HG02943 (cell line): ENCODE measurements around the gene EPS15.
"Not testable (repeated sequence)": the region's sequence is repeated elsewhere in the genome, so short reads cannot be mapped to it uniquely, and the experiment has no call there.

Experiments
- ATAC-seq: cut with Tn5 transposase; IDR thresholded peaks from one replicate; pipeline ENCODE4 v1.9.1; 2021; ENCODE audit warnings: mild to moderate bottlenecking, low read depth, moderate library complexity; ENCODE audit not compliant: unreplicated experiment

The EPS15 gene

DNA sequence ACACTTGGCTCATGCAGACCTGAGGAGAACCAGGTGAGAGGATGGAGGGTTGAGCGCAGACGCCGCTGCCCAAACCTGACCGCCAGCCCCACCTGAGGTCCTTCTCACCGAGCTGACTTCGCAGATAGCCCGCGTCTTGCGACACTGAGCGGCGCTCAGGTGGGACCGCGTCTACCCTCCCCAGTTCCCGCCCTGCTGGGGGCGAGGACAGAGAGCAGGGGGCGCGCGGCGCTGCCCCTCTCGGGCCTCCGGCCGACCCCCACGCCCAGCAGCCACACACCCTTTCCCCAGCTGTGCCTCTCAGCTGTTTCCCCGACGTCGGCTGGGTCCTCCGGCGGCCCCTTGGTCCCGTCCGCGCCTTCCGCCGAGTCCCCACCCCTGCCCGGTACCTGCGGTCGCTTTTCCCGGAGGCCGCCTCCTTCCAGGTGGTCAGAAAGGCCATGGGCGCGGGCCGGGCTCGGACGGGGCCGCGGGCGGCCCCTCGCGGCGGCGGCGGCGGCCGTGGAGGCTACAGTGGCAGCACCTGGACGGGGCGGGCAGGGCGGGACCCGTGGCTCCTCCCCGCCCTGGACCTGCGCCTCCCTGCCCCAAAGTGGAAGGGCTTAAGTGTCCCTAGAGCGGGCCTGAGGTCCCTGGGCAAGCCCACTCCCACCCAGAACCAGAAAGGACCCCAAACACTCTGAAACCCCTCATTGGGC lies 174.3 kb downstream of the EPS15 start:
- no peak for ATAC-seq

- ATAC-seq: no peak
Measured at GRCh38 chr1:51344276-51344601, 174.8 kb downstream of the EPS15 start.

DNA sequence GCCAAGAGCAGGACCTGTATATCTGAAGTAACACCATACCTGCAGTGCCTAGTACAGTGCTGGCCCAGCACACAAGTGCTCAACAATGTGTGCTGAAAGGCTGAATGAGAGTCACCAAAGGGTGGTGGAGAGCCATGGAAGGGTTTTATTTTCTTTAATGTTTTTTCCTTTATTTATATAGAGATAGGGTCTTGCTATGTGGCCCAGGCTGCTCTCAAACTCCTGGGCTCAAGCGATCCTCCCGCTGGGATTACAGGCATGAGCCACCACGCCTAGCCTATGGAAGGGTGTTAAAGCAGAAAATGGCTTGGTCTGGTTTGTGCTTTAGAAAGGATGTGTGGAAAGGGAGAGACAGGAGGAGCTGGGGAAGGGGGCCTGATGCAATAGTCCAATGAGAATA lies 175.4 kb downstream of the EPS15 start:
- no peak for ATAC-seq

- ATAC-seq: no peak
Measured at GRCh38 chr1:51342591-51343206, 176.4 kb downstream of the EPS15 start.

DNA sequence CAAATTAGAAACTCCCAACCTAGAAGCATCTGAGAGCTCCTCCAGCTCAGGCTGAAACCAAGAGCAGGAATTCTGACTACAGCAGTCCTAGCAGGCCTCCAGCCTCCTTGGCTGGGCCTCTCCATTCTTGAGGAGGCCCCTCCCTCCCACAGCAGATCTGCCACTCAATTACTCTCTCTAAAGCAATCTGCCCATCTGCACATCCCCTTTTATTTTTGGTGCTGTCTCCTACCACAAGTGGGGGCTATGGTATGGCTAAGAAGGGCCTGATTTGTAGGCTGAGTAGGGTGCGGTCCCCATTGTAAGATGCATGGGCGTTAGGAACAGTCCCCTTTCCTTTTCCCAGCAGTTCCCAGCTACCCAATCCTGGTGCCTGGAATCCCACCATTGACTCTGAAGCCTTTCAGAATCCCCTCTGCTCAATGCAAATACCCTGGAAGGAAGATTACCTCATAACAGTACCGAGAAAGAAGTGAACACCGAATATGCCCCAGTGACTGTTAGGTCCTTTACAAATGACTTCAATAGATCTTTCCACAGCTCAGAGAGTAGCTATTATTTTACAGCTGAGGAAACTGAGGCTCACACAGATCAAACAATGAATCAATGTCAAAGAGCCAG lies 177.1 kb downstream of the EPS15 start:
- ATAC-seq: no peak

DNA sequence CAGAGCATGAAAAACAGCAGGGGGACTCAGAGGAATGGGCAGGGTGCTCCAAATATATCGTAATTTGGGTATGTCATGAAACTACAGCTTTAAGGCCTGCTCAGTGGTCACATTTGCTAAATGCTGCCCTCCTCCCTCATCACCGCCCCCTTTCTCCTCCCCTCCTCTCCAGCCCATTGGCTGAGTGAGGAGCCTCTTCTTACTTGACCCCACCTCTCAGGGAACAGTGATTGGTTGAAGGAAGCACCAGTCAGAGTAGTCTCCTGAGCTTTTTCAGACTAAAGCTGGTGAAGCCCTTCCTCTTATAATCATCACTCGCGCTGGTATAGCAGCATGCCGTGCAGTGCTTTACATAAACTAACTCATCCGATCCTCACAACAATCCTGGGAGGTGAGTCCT lies 178.7 kb downstream of the EPS15 start:
- no peak for ATAC-seq

GRCh38 chr1:51336711-51337110 lies 182.4 kb downstream of the EPS15 start:
- no peak for ATAC-seq

GRCh38 chr1:51336004-51336403 lies 183.1 kb downstream of the EPS15 start:
- no peak for ATAC-seq

DNA sequence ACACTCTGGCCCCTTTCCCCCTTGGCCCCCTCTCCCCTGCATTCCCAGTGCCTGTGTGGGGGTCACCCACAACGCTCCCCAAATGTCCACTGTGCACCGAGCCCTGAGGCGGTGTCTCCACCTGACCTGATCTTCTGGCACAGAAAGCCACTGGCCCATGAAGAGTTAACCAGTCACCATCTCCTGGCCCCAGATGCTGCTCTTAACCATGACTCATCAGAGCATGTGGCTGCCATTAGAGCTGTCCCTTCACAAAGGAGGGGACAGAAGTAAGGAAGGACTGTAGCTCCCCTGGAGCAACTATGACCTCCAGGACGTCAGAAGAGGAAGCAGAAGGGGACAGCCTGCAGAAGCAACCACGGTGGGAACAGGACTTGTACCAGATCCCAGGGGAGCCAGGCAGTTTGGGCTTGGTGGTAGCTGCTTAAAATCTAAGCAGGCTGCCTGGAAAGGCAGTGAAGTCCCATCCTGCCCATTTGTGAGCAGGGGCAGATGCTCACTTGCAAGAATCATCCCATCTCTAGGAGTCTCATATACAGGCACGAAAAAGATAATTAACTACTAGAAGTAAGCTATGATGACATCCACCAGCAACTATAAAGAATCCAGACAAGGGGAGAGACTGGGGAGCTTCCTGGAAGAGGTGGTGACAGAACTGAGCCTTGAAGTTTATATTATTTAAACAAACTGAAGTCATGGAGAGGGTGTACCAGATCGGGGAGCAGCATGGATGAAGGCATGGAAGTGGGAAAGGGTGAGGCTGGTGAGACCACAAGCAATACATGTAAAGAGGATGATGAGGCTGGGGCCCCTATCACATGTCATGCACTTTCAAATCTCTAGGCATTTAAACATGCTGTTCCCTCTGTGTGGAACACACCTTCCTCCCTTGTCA lies 187.6 kb downstream of the EPS15 start:
- ATAC-seq: no peak

DNA sequence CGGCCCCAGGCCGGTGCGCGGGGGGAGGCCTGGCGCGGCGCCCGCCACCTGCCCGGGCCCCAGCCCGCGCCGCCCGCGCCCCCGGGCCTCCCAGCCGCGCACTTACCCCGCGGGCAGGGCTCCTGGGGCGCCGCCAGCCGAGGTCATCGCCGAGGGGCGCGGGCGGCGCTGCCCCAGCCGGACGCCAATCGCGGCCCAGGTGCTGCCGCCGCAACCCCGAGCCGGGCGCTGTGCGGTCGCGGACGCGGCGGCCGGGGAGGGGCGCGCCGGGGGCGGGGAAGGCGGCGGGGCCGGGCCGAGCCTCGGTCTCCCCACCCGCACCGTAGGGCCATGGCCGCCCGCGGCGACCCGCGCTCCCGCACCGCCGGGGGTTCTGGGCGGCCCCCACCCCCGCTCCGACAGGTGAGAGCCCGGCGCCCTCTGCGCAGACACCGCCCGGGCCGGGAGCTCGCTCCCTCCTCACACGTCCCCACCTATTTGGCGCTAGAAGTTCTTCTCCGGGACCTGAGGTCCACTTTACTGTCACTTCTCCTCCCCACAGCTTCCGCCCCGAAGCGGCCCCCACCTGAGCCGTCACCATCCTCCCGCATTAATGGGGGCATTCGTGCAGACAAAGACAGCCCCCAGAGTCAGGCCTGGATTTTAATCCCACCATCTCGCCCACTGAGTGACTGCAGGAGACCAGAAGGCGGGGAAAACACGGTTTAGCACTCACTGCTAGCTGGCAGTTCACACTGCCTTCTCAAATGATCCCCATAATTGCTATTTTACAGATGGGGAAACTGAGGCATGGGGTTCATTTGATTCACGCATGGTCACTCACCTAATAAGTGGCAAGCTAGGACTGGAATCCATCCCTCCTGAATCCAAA lies 188.5 kb downstream of the EPS15 start, which contains the start of gene TTC39A:
TSS of gene TTC39A (minus strand) at position 232 of the 871 bp plus-strand sequence. CDS start at position 147, 85 bp downstream.
- no peak for ATAC-seq

GRCh38 chr1:51329443-51330325 lies 189.4 kb downstream of the EPS15 start:
- ATAC-seq: no peak

DNA sequence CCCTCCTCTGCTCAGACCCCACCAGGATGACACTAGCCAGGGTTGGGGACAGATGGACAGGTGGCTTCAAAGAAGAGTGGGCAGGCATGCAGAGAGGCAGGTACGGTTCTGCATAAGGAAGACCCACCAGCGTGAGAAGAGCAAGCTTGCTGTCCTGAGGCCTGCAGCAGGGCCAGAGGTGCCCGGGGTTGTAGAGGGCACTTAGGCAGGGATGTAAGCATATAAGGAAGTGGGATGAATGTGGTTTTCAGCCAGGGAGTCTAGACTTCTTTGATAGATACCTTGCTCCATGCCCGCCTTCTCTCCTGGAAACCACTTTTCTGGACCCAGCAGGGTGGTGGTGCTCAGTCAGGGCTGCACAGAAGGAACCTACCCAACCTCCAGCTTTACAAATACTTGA lies 190.1 kb downstream of the EPS15 start:
- ATAC-seq: no peak

DNA sequence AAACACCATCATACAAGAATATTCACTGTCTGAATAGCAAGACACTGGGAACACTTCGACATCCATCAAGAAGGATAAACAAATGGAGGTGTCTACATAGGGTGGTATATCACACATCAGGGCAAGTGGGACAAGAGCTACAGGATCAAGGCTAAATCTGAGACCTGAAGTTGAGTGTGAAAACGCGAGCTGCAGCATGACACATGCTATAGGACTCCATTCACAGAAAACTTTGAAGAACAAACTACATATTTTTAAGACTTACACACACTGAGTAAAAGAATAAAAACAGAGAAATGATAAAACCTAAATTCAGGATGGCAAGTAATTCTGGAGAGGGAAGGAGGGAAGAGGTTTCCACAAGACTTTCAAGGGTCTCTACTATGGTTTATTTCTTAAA lies 190.8 kb downstream of the EPS15 start:
- no peak for ATAC-seq

GRCh38 chr1:51327386-51327785 lies 191.7 kb downstream of the EPS15 start:
- ATAC-seq: no peak

- ATAC-seq: no peak
Measured at GRCh38 chr1:51326839-51327238, 192.2 kb downstream of the EPS15 start.

- ATAC-seq: no peak
Measured at GRCh38 chr1:51325878-51326755, 192.9 kb downstream of the EPS15 start.

DNA sequence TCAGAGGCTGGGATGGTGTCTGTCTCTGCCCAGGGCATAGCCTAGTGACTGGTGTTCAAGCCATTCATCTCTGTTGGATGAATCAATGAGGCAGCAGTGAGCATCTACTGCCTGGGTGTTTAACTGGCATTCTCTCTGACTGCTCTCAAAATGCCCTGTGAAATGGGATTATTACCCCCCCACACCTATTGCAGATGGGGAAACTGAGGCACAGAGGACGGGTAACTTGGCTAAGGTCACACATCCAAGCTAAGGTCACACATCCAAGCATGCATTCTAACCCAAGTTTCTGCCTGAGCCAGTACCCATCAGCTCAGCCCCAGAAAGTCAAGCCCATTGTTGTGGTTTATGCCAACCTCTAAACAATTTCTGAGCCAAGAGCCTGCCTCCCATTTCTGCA lies 193.7 kb downstream of the EPS15 start:
- ATAC-seq: no peak

DNA sequence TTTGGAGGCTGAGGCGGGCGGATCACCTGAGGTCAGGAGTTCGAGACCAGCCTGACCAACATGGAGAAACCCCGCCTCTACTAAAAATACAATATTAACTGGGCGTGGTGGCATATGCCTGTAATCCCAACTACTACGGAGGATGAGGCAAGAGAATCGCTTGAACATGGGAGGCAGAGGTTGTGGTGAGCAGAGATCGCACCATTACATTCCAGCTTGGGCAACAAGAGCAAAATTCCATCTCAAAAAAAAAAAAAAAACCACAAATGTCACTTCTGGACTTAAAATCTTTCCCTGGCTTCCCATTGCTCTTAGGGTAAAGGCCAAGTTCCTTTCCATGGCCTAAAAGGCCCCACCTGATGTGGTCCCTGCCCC lies 194.1 kb downstream of the EPS15 start:
- not testable (repeated sequence) for ATAC-seq
